H1 (cell line): Measurements from ENCODE around the gene FGD4. TPM values are rescaled to one million over a fixed set of nuclear protein-coding genes. Genes with fewer than 3 reads are reported as not detected.

Experiments
- BCL11A ChIP-seq, 2 experiments: IDR thresholded peaks; one replicate each; pipeline ENCODE4 v1.6.1; 2011; ENCODE audit warnings: low read depth in 2 of 2, low read length in 2 of 2, mild to moderate bottlenecking in 2 of 2
- KDM1A ChIP-seq: fragments of 200-600, 300-600 bp; sonication (generic); IDR thresholded peaks from 2 replicates; pipeline ENCODE4 v1.7.1; 2016; ENCODE audit warnings: mild to moderate bottlenecking, low read length, borderline replicate concordance
- MAFK ChIP-seq: IDR thresholded peaks from 2 replicates; pipeline ENCODE4 v1.6.1; 2012; ENCODE audit warnings: low read depth, mild to moderate bottlenecking, improper control_type of control experiment, low read length
- MAX ChIP-seq: IDR thresholded peaks from 2 replicates; pipeline ENCODE4 v1.6.1; 2012; ENCODE audit warnings: inconsistent platforms
- SIRT6 ChIP-seq: IDR thresholded peaks from one replicate; pipeline ENCODE4 v1.7.1; 2012; ENCODE audit warnings: low read length, inconsistent platforms
- SP4 ChIP-seq: IDR thresholded peaks from 2 replicates; pipeline ENCODE4 v1.6.1; 2012; ENCODE audit warnings: low read length, inconsistent platforms
- YY1 ChIP-seq: IDR thresholded peaks from 2 replicates; pipeline ENCODE4 v1.6.1; 2011; ENCODE audit warnings: low read depth, mild to moderate bottlenecking, low read length
- polyA plus RNA-seq, 7 experiments: library from polyadenylated mRNA; depleted of rRNA in 3 of 7; stranded (reverse) in 5 of 7; unstranded in 2 of 7; fragments of >200 nt in 5 of 7; fragments of 200-250 nt in 2 of 7; gene quantifications; 1 replicate in 5 of 7; 2 replicates in 1 of 7; 4 replicates in 1 of 7; pipeline versions ENCODE4 v1.2.1 to v1.2.3, GENCODE V29; 2011 to 2013; ENCODE audit warnings: missing spikeins in 2 of 7, mixed read lengths in 2 of 7
- total RNA-seq: library from RNA; stranded (reverse); fragmentation: NEBNext Ultra II Directional; extraction: Animal tissue kit (Norgen Biotek cat#: 25700); gene quantifications from 2 replicates; pipeline ENCODE4 v1.2.1, GENCODE V29; 2021

The FGD4 gene
- total and polyA plus RNA-seq, 2 of the 8 experiments (the other 6 are each of a cell fraction or from before 2014, with no cell fraction given), result 8.5 to 48.2 TPM

GRCh38 chr12:32493282-32493681 is 93.9 kb downstream of the FGD4 start (continued):
- no peak for TF ChIP-seq MAX
- TF ChIP-seq SP4, result no peak
- no peak for TF ChIP-seq BCL11A (IDR thresholded peaks at IDR 0.05; ENCODE audit: low read depth in 2 of 2, low read length in 2 of 2)
- no peak for TF ChIP-seq KDM1A
- no peak for TF ChIP-seq MAFK
- no peak for TF ChIP-seq SIRT6
- TF ChIP-seq YY1, result no peak
